Esophagus squamous epithelium (tissue), 5 donors: ENCODE results near the gene TTC21B. TPM values are rescaled to one million over a fixed set of nuclear protein-coding genes. Genes with fewer than 3 reads are reported as not detected.

Source experiments
- DNase-seq: peaks from one replicate; lab custom pipeline; 2025; lab: John Stamatoyannopoulos, UW
- H3K27ac ChIP-seq, 4 donors: fragments of 200-600 bp; sonication (generic); one replicate each; pipeline ENCODE4 v1.5.1; 2016 to 2019; ENCODE audit warnings: mild to moderate bottlenecking in 1 of 4
- H3K27me3 ChIP-seq, 4 donors: fragments of 200-600 bp; sonication (generic); 1 replicate in 3 of 4; 2 replicates in 1 of 4; pipeline versions ENCODE4 v1.5.1 to v1.6.0; 2017 to 2021; ENCODE audit warnings: antibody characterized with exemption in 1 of 4
- H3K36me3 ChIP-seq, 3 donors: fragments of 200-600 bp; sonication (generic); one replicate each; pipeline ENCODE4 v1.5.1; 2016 to 2019
- H3K4me1 ChIP-seq, 3 donors: fragments of 200-600 bp; sonication (generic); one replicate each; pipeline ENCODE4 v1.5.1; 2017 to 2019
- H3K4me3 ChIP-seq, 4 donors: fragments of 200-600 bp; sonication (generic); 1 replicate in 3 of 4; 2 replicates in 1 of 4; pipeline ENCODE4 v1.5.1; 2016 to 2019; ENCODE audit warnings: mild to moderate bottlenecking in 2 of 4, moderate library complexity in 1 of 4
- H3K9me3 ChIP-seq, 3 donors: fragments of 200-600 bp; sonication (generic); one replicate each; pipeline ENCODE4 v1.5.1; 2016 to 2019
- CTCF ChIP-seq, 6 experiments: fragments of 450-650 bp in 4 of 6; fragments of 200-600 bp in 2 of 6; sonication (generic) in 2 of 6; IDR thresholded peaks; one replicate each; pipeline ENCODE4 v1.5.1; 2016 to 2019; ENCODE audit warnings: antibody characterized with exemption in 6 of 6, mild to moderate bottlenecking in 4 of 6, moderate library complexity in 4 of 6
- POLR2A ChIP-seq, 4 donors: fragments of 450-650 bp; IDR thresholded peaks; one replicate each; pipeline ENCODE4 v1.6.1; 2017; ENCODE audit warnings: antibody characterized with exemption in 4 of 4, mild to moderate bottlenecking in 4 of 4, moderate library complexity in 3 of 4
- WGBS, 2 donors: methylation state at CpG; one replicate each; pipeline ENCODE4 v1.1.5; 2018; 5-methylcytosine and 5-hydroxymethylcytosine counted together
- intact Hi-C: fragments of 100-400 bp; cut with DNase I; formaldehyde crosslinking; loops from one replicate; pipeline ENCODE4 v1.15.0; 2022
- total RNA-seq, 4 donors: library from RNA; depleted of rRNA; stranded (reverse); fragments of >200 nt; gene quantifications; one replicate each; pipeline ENCODE4 v1.1.0, GENCODE V29; 2016
- donor health status: DM: yes; HTN: yes; CAD: no.

The TTC21B gene
- total RNA-seq, 4 donors from 2014 or later = 4.3 to 22.3 (median 10.8) TPM

DNA sequence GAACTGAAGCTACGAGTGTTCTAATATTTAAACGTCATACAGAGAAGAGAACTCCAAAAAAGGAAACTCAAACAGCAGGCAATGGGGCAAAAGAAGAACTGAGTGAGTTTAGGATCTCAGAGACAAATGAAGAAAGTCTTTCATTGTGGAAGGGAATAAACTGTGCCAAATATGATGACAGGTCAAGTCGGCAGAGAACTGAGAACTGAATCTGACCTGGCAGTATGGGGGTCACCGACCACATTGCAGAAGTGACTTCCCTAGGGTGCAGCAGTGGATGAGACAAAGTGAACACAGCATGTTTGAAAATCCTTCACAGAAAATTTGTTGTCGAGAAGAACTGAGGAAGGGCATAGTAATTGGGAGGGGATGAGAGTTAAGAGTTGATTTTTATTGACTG lies 55.9 kb downstream of the TTC21B start:
- Histone ChIP-seq H3K4me1 (peaks cover 0 to 27% (median 0%) of the 10 kb centered on the region in 3 donors), H3K27me3 (no peaks in the 10 kb centered on the region), H3K27ac (no peak overlapping the region), H3K36me3 (peaks cover 0 to 75% (median 0%) of the 10 kb centered on the region in 3 donors), H3K9me3 (no peaks in the 10 kb centered on the region), H3K4me3 (no peak overlapping the region)
- intact Hi-C loops = no loop called here
- TF ChIP-seq POLR2A (IDR thresholded peaks at IDR 0.05) (no peak), CTCF (IDR thresholded peaks at IDR 0.05) (no peak)
- WGBS, 2 donors = 53 to 65% methylated on average over 5 of the region's 5 CpGs
- no peak for DNase-seq

GRCh38 chr2:165897074-165897473 lies 56.5 kb downstream of the TTC21B start:
- H3K36me3 ChIP-seq = peaks cover 0 to 82% (median 0%) of the 10 kb centered on the region in 3 donors
- H3K9me3 ChIP-seq = no peaks in the 10 kb centered on the region
- DNase-seq = no peak
- H3K27me3 ChIP-seq = no peaks in the 10 kb centered on the region
- H3K4me1 ChIP-seq = peaks cover 0 to 20% (median 0%) of the 10 kb centered on the region in 3 donors
- intact Hi-C loops = no loop called here
- 89 to 91% methylated on average over 5 of the region's 5 CpGs for WGBS, 2 donors
- H3K27ac ChIP-seq = no peak overlapping the region
- no peak for TF ChIP-seq CTCF (IDR thresholded peaks at IDR 0.05)
- TF ChIP-seq POLR2A (IDR thresholded peaks at IDR 0.05) = no peak
- no peak overlapping the region for H3K4me3 ChIP-seq

DNA sequence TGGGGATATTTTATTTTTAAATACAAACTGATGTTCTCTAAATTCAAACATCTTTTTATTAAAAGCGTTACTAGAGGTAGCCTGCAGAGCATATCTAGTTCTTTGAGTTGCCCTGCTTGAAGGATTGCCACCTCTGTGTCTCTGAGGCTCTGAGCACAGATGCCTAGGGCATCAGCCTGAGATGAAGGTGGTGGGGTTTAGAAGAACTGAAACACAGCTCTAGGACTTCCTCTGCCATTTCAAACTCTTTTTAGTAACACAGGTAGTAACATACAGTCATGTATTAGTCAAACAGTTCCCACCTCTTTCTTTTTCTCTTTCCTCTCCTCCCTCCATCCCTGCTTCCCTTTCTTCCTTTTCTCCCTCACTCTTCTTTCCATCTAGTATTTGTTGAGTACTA lies 57.6 kb downstream of the TTC21B start:
- Histone ChIP-seq H3K9me3 (no peaks in the 10 kb centered on the region), H3K4me1 (peaks cover 0 to 13% (median 0%) of the 10 kb centered on the region in 3 donors), H3K27me3 (no peaks in the 10 kb centered on the region), H3K27ac (no peak overlapping the region), H3K36me3 (peaks cover 0 to 74% (median 0%) of the 10 kb centered on the region in 3 donors), H3K4me3 (no peak overlapping the region)
- DNase-seq = no peak
- 93 to 96% methylated on average over 1 of the region's 1 CpG for WGBS, 2 donors
- no peak for TF ChIP-seq CTCF (IDR thresholded peaks at IDR 0.05)
- TF ChIP-seq POLR2A (IDR thresholded peaks at IDR 0.05) = no peak
- intact Hi-C loops = no loop called here

DNA sequence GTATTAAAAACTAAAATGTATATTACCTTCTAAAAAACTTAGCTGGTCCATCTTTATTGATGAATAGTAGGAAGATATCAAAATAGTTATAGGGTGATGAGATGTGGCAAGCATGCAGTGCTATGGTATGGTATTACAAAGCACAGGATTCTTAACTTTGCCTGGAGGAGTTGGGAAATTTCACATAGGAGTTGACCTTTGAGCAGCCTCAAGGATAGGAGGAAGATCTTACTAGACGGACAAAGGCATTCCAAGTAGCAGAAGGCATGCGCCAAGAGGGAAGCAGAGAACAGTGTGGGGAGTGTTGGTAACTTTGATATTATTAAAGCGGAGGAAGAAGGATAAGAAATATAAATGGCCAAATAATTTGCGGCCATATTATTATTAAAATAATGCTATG lies 60.0 kb downstream of the TTC21B start:
- Histone ChIP-seq H3K9me3 (no peaks in the 10 kb centered on the region), H3K4me3 (no peak overlapping the region), H3K27me3 (no peaks in the 10 kb centered on the region), H3K4me1 (peaks cover 0 to 21% (median 0%) of the 10 kb centered on the region in 3 donors), H3K27ac (no peak overlapping the region), H3K36me3 (peaks cover 0 to 71% (median 0%) of the 10 kb centered on the region in 3 donors)
- TF ChIP-seq POLR2A (IDR thresholded peaks at IDR 0.05) (no peak), CTCF (IDR thresholded peaks at IDR 0.05) (no peak)
- intact Hi-C loops = no loop called here
- DNase-seq = no peak
- WGBS, 2 donors = 93 to 96% methylated on average over 4 of the region's 4 CpGs

DNA sequence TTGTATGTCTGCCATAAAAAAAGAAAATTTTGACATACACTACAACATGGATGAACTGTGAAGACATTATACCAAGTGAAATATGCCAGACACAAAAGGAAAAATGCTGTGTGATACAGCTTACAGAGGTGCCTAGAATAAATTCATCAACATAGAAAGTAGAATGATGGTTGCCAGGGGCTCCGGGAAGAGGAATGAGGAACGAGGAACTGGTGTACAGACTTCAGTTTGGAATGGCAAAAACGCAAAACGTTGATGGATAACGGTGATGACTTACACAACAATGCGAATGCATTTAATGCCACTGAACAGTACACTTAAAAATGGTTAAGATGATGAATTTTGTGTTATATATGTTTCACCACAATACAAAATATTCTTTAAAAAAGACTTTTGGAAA lies 61.0 kb downstream of the TTC21B start:
- no peaks in the 10 kb centered on the region for H3K27me3 ChIP-seq
- no peak overlapping the region for H3K4me3 ChIP-seq
- intact Hi-C loops = no loop called here
- no peak for TF ChIP-seq POLR2A (IDR thresholded peaks at IDR 0.05)
- no peak for TF ChIP-seq CTCF (IDR thresholded peaks at IDR 0.05)
- no peaks in the 10 kb centered on the region for H3K9me3 ChIP-seq
- peaks cover 0 to 19% (median 0%) of the 10 kb centered on the region in 3 donors for H3K4me1 ChIP-seq
- H3K36me3 ChIP-seq = peaks cover 0 to 65% (median 0%) of the 10 kb centered on the region in 3 donors
- H3K27ac ChIP-seq = no peak overlapping the region
- no peak for DNase-seq
- 87 to 93% methylated on average over 6 of the region's 6 CpGs for WGBS, 2 donors
